Stimulated activated naive CD8-positive, alpha-beta T cell treated with anti-CD3 and anti-CD28 coated beads, Interleukin-15, Interleukin-2, amounts not matched to agents 100 U/mL and 50 U/mL, for 24 hours (primary cell): ENCODE data around the gene ZNF646.

Experiments
- ATAC-seq: fragments of 150-1000 bp; cut with Tn5 transposase; one replicate; pipeline ENCODE4 v1.10.0; 2021
- DNase-seq: peaks from one replicate; pipeline ENCODE4 v3.0.0; 2021

ZNF646 gene

GRCh38 chr16:31063843-31064611 lies 10.2 kb upstream of the ZNF646 start:
- ATAC-seq = peak; percentile 28

GRCh38 chr16:31064882-31065461 lies 9.2 kb upstream of the ZNF646 start:
- no peak for DNase-seq

More at GRCh38 chr16:31063843-31064611, 10.2 kb upstream of the ZNF646 start:
- no peak for DNase-seq

GRCh38 chr16:31067342-31067741 lies 6.9 kb upstream of the ZNF646 start:
- no peak for ATAC-seq
- DNase-seq = no peak

More at GRCh38 chr16:31064882-31065461, 9.2 kb upstream of the ZNF646 start:
- ATAC-seq = no peak

GRCh38 chr16:31071861-31072260 lies 2.4 kb upstream of the ZNF646 start:
- ATAC-seq (no peak), DNase-seq (no peak)

GRCh38 chr16:31072540-31073141 lies 1.6 kb upstream of the ZNF646 start:
- ATAC-seq (no peak), DNase-seq (peak; percentile 37)

- DNase-seq = peak; percentile 95
- peak; percentile 61 for ATAC-seq
These were observed 866 bp upstream of the ZNF646 start for GRCh38 chr16:31073142-31073969.

GRCh38 chr16:31074814-31075183 lies 577 bp downstream of the ZNF646 start:
- no peak for ATAC-seq
- no peak for DNase-seq

GRCh38 chr16:31076319-31076718 lies 2.1 kb downstream of the ZNF646 start:
- no peak for DNase-seq
- ATAC-seq = no peak

- no peak for DNase-seq
- no peak for ATAC-seq
These were observed 2.8 kb downstream of the ZNF646 start for GRCh38 chr16:31077024-31077423.

GRCh38 chr16:31077592-31078396 lies 3.6 kb downstream of the ZNF646 start:
- ATAC-seq = no peak
- DNase-seq = no peak

- ATAC-seq (no peak), DNase-seq (no peak)
These were observed 4.5 kb downstream of the ZNF646 start for GRCh38 chr16:31078597-31079341.

GRCh38 chr16:31079342-31079944 lies 5.2 kb downstream of the ZNF646 start:
- DNase-seq (no peak), ATAC-seq (no peak)

- no peak for DNase-seq
- no peak for ATAC-seq
These were observed 5.9 kb downstream of the ZNF646 start for GRCh38 chr16:31080035-31080629.

- ATAC-seq (no peak), DNase-seq (no peak)
These were observed 6.7 kb downstream of the ZNF646 start for GRCh38 chr16:31080756-31081419.

- DNase-seq = no peak
- ATAC-seq = no peak
These were observed 7.5 kb downstream of the ZNF646 start for GRCh38 chr16:31081428-31082351.

- ATAC-seq (no peak), DNase-seq (no peak)
These were observed 8.3 kb downstream of the ZNF646 start for GRCh38 chr16:31082368-31083045.

- no peak for DNase-seq
- ATAC-seq = no peak
These were observed 8.9 kb downstream of the ZNF646 start for GRCh38 chr16:31083081-31083480.

GRCh38 chr16:31083556-31083955 lies 9.3 kb downstream of the ZNF646 start:
- DNase-seq (no peak), ATAC-seq (no peak)
